DOHH2 (cell line): ENCODE data around the gene ATP10D.

Experiments used
- CTCF ChIP-seq: fragments of 200-600 bp; sonication (generic); IDR thresholded peaks from one replicate; pipeline ENCODE4 v1.5.1; 2014; ENCODE audit warnings: antibody characterized with exemption, mild to moderate bottlenecking, low read depth, low read length; ENCODE audit not compliant: poor library complexity, severe bottlenecking
- EZH2phosphoT487 ChIP-seq: fragments of 200-600 bp; sonication (generic); IDR thresholded peaks from 2 replicates; pipeline ENCODE4 v1.6.1; 2017; ENCODE audit warnings: borderline replicate concordance, mild to moderate bottlenecking, antibody characterized with exemption, low read length, moderate library complexity, mixed read lengths

- TF ChIP-seq CTCF = no peak
- TF ChIP-seq EZH2phosphoT487 = no peak
Observed at GRCh38 chr4:47597696-47598095, 112.6 kb downstream of the ATP10D start.
